Stimulated activated naive CD8-positive, alpha-beta T cell treated with anti-CD3 and anti-CD28 coated beads, Interleukin-15, Interleukin-2, amounts not matched to agents 100 U/mL and 50 U/mL, for 24 hours (primary cell): ENCODE data around the gene ZBTB49.
A peak's percentile ranks its signal among the peaks of the same experiment; 100 is the strongest.

Experiments
- ATAC-seq: fragments of 150-1000 bp; cut with Tn5 transposase; one replicate; pipeline ENCODE4 v1.10.0; 2021
- DNase-seq: peaks from one replicate; pipeline ENCODE4 v3.0.0; 2021

Gene ZBTB49

DNA sequence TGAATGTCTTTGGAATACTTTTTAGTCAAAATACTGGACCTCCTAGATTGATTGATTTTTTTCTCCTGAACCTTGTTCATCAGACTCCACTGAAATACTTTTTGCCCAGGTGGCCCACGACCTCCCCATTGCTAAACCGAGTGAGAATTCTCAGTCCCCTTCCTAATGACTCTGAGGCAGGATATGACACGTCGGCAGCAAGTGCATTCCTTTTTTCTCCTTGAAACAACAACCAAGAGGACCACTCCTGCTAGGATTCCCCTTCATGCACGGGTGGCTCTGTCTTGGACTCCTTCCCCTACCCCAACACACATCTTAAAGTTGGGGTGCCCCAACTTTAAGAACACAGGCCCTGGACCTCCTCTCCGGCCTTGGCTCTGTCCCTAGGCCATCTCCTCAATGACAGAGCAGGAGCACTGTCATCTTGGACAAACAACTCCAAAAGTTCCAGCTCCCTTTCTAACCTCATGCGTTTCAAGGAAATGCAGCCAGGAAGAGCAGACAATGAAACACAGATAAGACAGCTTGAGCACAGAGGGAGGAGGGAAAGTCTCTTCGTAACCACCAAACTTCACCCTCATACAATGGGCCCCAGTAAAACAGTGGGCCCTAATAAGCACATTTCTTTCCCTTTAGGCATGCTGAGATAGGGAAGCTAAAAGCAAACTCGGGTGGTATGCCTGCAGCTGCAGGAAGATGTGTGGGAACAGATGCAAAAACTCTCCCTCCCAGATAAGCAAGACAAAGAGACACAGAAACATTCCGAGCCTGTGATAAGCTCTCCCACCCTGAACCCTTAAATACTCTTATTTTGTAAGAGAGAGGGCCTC is 33.9 kb downstream of the ZBTB49 start:
- no peak for DNase-seq
- ATAC-seq = no peak

DNA sequence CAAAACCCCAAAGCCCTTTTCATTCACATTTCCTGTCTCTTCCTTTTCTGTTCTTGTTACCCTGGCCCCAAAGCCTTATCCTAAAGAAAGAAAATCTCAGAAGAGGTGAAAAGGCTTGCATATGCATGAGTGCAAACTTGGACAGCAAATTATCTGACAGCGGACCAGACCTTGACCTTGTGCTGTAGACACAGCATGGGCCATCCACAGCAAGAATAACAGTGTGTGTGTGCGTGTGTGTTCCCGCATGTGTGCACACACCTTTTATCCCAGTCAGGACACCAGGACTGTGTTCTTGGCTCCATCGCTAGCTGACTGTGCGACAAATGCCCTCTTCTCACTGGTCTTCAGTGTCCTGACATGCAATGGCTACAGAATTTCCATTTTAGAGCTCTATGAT is 35.3 kb downstream of the ZBTB49 start:
- DNase-seq (no peak), ATAC-seq (no peak)

DNA sequence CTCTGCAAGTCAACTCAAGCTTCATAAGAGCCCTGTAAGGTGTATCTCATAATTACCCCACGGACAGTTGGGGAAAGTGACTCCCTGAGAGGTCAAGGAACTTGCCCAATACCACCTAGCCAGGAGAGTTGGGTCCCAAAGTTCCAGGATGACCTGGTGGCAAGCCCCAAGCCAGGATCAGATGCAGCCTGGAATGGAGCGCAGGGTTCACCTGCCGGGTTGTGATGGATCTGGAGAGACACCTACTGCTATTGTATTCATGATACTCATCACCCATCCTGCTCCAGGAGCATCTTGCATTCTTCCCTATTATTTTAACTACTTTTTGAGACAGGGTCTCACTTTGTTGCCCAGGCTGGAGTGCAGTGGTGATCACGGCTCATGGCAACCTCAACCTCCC is 36.1 kb downstream of the ZBTB49 start:
- no peak for ATAC-seq
- no peak for DNase-seq

DNA sequence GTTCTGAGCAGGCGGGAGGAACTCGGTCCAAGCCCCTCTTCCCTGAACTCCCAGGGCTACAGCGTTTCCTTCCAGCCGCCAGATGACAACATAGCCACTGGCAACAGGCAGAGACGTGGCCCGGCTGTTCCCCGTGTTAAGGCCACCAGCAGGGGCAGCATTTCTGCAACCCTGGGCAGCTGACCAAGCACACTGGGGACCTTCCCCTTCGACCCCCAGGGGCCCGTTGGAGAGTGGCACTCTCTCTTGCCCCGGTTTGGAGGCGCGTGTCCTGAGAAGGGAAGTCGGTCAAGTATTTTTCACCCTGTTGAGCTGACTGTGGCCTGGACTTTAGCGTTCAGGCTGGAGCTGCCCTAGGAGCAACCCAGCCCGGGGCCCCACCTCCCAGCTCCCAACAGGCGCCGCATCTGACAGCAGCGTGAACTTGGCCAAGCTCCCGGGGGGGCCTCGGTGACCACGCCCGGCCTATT is 37.6 kb downstream of the ZBTB49 start:
- DNase-seq (no peak), ATAC-seq (no peak)

DNA sequence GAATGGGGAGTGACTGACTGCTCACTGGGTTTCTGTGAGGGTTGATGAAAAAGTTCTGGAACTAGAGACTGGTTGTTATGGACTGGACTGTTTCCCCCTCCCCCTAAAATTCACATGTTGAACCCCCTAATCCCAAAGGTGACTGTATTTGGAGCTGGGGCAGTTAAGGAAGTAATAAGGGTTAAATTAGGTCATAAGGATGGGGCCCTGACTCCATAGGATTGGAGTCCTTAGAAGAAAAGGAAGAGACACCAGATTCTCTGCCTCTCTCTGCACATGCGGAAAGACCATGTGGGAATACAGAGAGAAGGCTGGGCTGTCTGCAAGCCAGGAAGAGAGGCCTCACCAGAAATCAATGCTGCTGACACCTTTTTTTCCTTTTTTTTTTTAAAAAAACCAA is 38.2 kb downstream of the ZBTB49 start:
- no peak for ATAC-seq

DNA sequence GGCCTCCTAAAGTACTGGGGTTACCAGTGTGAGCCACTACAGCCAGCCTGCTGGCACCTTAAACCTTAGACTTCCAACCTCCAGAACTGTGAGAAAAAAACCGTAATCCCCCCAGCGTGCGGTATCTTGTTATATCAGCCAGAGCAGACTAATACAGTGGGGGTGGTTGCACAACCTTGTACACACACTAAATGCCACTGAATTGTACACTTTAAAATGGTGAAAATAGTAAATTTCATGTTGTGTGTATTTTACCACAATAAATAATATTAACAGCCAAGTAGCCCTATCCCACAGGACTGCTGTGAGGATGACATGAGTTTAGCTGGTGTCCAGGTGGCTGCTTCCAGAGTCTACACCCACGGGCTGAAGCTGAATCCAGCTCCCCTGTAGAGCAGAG is 38.8 kb downstream of the ZBTB49 start:
- ATAC-seq (no peak), DNase-seq (no peak)

More for the DNA sequence above, 38.2 kb downstream of the ZBTB49 start:
- no peak for DNase-seq

DNA sequence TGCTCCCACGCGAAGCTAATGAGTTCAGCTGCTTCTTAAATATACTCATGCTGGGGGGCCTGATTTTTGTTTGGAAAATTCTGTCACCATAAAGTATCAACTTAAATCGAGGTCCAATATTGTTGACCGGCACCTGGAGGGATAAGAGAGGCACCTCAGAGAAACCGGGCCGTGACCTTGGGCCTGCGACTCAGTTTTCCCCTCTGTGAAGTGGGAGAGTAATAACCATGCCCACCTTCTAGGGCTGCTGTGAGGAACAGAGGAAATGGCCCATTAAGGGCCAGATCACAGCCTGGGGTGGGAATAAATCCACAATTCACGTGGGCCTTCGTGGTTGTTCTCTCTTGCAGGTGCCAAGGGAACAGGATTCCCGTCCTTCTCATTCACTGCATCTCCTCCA is 39.4 kb downstream of the ZBTB49 start:
- ATAC-seq = no peak
- DNase-seq = no peak

DNA sequence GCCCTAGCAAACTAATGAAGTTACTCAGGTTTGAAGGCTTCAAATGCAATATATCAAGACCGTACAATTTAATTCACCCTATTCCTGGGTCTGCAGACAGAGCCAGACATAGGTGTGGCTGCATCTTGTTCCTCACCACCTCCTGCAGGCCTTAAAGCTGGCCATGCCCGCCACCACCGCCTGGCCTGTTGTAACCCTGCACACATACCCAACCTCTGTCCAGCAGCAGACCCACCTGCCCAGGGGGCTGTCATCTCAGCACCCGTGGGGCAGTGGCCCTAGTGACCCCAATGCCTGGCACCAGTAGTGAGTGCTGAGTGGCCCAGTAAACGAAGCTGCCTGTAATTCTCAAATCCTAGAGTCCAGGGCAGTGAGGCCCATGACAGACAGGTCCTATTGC is 40.7 kb downstream of the ZBTB49 start:
- ATAC-seq (no peak), DNase-seq (no peak)

DNA sequence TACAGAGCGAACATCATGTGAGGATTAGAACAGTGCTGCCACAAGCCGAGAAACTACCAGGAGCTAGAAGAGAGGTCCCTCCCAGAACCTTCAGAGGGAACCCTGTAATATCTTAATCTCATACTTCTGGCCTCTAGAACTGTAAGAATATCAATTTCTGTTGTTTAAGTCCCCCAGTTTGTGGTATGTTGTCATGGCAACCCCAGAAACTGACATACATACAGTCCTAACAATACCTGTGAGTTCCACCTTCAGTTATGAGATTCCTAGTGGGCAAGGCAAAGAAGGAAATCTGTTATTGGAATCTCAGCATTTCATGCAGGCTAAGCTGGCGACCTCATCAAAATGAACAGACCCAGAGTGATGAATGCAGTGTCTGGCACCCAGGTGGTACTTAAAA is 42.5 kb downstream of the ZBTB49 start:
- DNase-seq (no peak), ATAC-seq (no peak)

DNA sequence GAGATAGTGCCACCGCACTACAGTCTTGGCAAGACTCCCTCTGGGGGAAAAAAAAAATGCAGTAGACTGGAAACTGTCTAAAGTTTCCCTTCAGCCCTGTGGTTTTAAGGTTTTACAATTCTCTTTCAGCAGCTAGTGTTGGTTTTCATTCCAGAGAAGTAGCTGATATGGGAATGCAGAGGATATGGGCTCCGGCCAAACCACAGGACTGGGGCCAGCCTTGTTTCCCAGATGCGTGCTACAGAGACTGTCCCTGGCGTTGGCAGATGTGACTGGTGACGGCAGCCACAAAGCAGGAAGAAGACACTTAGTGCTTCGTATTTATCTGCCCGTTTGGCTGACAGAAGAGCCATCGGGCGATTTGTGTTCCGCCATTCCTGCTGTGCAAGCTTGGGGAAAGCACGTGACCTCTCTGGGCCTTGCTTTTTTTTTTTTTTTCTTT is 43.2 kb downstream of the ZBTB49 start:
- DNase-seq (no peak), ATAC-seq (no peak)

DNA sequence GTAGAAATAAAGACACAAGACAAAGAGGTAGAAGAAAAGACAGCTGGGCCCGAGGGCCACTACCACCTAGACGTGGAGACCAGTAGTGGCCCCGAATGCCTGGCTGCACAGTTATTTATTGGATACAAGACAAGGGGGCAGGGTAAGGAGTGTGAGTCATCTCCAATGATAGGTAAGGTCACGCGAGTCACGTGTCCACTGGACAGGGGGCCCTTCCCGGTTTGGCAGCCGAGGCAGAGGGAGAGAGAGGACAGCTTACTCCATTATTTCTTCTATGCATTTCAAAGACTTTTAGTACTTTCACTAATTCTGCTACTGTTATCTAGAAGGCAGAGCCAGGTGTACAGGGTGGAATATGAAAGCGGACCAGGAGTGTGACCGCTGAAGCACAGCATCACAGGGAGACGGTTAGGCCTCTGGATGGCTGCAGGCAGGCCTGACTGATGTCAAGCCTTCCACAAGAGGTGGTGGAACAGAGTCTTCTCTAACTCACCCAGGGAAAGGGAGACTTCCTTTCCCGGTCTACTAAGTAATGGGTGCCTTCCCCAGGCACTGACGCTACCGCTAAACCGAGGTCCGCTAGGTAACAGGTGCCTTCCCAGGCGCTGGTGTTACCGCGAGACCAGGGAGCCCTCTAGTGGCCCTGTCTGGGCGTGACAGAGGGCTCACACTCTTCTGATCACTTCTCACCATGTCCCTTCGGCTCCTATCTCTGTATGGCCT is 44.9 kb downstream of the ZBTB49 start:
- peak; percentile 78 for DNase-seq
- peak; percentile 85 for ATAC-seq

DNA sequence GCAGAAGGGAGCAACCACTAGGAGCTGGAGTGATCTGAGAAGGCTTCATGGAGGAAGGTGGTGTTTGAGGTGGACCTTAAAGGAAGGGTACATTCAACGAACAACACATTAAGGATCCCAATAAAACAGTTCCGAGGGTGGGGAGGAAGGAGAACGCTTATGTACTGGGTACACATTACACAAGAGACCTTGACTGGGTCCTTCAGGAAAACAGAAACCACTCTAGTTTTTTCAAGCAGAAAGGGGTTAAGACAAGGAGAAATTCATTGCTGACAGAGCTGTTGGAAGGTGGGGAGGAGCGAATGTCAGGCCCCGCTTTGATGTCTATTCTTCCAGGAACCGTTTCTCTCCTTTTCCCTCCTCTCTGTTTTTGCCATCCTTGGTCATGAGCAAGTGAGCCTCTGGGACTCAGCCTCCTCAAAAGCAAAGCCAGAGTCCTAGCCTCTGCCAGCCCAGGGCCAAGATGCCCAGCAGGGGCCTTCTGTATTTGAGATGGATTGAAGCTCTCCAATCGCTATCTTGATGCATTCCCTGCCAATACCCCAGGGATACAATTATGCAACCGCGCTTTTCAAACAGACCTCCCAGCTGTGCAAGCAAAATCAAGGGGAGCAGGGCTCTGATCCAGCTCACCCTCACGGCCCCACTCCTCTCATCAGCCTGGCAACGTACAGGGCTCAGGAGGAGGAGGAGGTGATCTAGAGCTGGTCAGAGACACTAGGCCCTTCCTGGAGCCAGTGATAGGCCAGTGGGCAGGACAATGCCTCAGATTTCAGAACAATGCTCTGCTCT is 48.4 kb downstream of the ZBTB49 start:
- DNase-seq = no peak
- ATAC-seq = no peak

DNA sequence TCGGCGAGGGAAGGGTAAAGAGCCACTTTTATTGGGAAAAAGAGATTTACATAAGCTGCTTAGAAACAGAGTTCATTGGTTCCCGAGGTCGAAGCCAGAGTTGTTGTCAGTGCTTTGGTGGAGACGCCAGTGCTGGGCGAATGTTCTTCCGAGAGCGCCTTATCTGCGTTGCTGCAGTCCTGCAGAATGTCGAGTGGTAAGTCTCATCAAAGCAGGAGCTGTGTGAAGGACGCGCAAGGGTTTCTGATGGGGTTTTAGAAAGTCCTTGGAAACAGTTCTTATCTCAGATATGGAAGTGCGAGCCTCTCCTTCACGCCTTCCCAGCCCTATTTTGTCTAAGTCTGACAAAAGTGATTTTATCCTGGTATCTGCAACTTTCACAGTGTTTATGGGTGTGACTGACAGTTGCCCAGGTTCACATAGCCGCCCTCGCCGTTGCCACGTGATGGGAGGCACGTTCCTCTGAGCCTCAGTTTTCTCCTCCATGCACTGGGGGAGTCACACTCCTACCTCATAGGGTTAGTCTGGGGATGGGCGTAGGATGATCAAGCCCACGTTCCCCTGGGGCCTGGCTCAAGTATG is 49.5 kb downstream of the ZBTB49 start:
- no peak for ATAC-seq
- no peak for DNase-seq

DNA sequence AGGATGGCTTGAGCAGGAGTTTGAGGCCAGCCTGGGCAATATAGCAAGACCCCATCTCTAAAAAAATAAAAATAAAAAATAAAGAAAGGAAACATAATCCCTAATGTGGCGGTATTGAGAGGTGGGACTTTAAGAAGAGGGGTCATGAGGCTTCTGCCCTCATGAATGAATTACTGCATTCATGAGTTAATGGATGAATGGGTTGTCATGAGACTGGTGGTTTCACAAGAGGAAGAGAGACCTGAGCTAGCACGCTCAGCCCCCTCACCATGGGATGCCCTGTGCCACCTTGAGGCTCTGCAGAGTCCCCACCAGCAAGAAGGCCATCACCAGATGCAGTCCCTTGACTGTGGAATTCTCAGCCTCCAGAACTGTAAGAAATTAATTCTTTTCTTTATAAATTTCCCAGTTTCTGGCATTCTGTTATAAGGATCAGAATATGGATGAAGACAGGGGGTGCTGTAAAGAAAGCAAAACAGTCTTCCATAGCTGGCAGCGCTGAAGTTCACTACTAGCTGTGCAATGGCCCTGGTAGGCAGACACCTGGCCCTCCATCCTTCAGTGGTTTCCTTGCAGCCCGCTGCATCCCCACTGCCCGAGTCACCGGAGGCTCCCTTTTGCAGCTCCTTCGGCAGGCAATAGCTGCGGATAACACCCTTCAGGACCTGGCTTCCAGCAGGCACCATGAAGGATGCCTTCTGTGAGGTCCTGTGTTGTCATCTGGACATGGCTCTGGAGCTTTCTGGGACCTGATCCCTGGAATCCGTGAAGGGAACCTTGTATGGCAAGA is 52.0 kb downstream of the ZBTB49 start:
- ATAC-seq (no peak), DNase-seq (no peak)

DNA sequence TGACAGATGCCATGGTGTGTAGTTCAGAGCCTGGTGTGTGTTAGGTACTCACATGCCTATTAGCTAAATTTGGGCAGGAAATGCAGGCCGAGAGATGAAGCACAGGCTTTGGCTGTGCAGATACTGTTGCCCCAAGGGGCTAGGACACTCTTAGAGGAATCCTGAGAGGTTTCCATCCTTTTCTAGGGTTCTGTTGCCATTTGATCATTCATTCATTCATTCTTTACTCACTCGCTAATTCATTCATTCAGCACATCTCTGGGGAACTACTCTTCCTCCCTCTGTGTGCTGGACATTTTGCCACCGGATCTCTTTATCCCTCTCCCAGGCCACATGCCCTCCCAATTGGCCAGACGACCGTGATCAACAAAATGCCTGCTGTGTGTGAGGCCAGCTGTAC is 53.0 kb downstream of the ZBTB49 start:
- DNase-seq (no peak), ATAC-seq (no peak)

DNA sequence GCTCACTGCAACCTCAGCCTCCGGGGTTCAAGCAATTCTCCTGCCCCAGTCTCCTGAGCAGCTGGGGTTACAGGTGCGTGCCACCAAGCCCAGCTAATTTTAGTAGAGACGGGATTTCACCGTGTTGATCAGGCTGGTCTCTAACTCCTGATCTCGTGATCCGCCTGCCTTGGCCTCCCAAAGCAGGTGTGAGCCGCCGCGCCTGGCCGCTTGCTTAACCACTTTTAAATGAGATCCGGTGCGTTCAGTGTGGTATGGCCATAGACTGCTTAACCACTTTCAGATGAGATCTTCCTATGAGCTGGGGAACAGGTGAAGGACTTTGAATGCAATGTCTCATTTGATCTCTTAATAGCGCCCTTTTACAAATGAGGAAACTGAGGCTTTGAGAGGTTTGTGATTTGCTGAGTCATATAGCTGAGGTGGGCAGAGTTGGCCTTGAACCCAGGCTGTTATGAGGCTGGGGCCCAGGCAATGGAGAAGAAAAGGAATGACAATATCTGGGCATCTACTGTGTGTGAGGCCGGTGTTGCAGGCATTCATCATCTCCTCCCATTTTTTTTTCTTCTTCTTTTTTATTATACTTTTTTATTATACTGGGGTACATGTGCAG is 55.0 kb downstream of the ZBTB49 start:
- ATAC-seq (no peak), DNase-seq (no peak)

DNA sequence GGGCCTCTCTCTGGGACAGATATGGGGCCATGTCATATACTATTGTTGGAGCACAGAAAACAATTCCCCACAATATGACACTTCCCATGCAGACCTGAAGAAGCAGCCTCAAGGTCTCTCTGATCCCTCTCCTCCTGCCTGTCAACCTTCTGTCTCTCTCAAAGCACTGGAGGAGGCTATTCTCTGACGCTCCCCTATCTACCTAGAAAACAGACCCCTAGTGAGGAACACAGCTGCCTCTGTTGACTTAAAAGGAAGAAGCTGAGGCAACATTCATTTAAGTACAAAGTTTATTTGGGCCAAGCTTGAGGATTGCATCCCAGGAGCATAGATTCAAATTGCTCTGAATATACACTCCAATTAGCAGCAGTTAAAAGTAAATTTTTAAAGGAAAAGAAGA is 57.5 kb downstream of the ZBTB49 start:
- DNase-seq = no peak
- ATAC-seq = no peak

DNA sequence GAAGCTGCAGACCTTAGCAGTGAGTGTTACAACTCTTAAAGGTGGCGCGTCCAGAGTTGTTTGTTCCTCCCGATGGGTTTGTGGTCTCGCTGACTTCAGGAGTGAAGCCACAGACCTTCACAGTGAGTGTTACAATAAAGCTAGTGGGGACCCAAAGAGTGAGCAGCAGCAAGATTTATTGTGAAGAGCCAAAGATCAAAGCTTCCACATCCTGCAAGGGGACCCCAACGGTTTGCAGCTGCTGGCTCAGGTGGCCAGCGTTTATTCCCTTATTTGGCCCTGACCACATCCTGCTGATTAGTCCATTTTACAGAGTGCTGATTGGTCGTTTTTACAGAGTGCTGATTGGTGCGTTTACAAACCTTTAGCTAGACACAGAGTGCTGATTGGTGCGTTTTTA is 58.5 kb downstream of the ZBTB49 start:
- DNase-seq = peak; percentile 26
- peak; percentile 72 for ATAC-seq

DNA sequence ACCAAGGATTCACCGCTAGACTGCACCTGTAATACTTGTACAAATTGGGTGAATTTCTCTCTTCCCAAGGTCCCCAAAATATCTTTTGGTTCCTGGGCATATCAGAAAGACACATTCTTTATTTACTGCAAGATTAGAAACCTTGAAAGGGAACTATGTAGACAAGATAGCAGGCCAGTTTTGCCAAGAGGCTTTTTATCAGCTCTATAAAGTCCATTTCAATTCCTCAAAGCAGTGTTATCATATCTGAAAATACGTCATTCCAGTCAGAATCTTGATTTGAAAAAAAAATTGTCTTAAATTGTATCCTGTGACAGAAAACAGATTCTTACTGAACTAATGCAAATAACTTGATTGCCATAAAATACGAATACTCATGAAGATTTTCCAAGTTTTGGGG is 59.8 kb downstream of the ZBTB49 start:
- no peak for DNase-seq
- ATAC-seq = no peak

DNA sequence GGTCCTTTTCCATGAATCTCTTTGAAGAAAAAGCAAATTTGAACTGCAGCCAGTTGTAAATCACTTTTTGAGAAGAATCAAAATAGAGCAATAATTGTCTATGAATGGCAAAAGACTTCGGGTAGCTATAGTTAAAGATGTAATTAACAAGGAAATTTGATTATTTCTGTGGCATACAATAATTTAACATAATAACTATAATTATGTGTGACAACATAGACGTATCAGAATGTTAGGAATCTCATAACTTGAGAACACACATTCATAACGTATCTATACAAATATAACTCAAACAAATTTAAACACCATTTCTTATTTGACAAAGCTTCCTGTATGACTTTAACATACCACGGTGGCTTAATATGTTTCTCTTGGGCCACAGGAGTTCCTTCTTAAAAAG is 60.9 kb downstream of the ZBTB49 start:
- no peak for DNase-seq
- ATAC-seq = no peak

DNA sequence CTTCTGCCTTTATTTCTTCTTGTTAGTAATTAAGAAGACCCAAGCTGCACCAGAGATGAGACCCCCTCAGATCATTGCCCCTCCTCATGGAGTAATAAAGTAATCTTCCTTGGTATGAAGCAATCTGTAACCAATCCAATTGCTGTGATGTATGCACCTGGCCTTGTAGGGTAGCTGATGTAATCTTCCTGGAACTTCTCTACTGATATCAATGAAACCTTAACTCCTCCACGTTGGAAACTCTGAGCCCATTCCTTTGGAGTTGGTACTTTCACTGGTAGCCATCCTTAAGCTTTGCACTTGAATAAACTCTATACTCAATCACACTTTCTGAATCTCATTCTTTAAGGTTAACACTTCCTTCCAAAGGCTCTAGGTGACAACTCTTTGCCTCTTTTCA is 65.3 kb downstream of the ZBTB49 start:
- DNase-seq (no peak), ATAC-seq (no peak)
